Kidney (tissue), 14 donors: ENCODE measurements around the gene DNAAF1. TPM values are rescaled to one million over a fixed set of nuclear protein-coding genes. Genes with fewer than 3 reads are reported as not detected.
"Not testable (repeated sequence)": the region's sequence is repeated elsewhere in the genome, so short reads cannot be mapped to it uniquely, and the experiment has no call there.

Source experiments
- DNase-seq, 5 donors: peaks; one replicate each; pipeline ENCODE4 v3.0.0-alpha.2; 2013 to 2020
- FAIRE-seq: peaks from 2 replicates; lab custom pipeline; 2012; peaks lifted over from hg19 to GRCh38; lab: Jason Lieb, UNC
- H3K27ac ChIP-seq, 2 donors: one replicate each; pipeline ENCODE4 v1.7.0; 2013; ENCODE audit warnings: low read depth in 2 of 2, low read length in 2 of 2, inconsistent platforms in 1 of 2
- H3K27me3 ChIP-seq: one replicate; pipeline ENCODE4 v1.7.1; 2013; ENCODE audit warnings: low read length, inconsistent platforms; ENCODE audit not compliant: control insufficient read depth, insufficient read depth
- H3K36me3 ChIP-seq, 3 donors: one replicate each; pipeline versions ENCODE4 v1.7.0 to v1.7.1; 2013; ENCODE audit warnings: low read length in 3 of 3, control low read depth in 1 of 3, inconsistent platforms in 1 of 3; ENCODE audit not compliant: insufficient read depth in 3 of 3, control insufficient read depth in 2 of 3
- H3K4me1 ChIP-seq, 3 donors: one replicate each; pipeline versions ENCODE4 v1.7.0 to v1.7.1; 2013; ENCODE audit warnings: low read length in 3 of 3, inconsistent platforms in 1 of 3, low read depth in 1 of 3; ENCODE audit not compliant: control insufficient read depth in 2 of 3, insufficient read depth in 2 of 3
- H3K4me3 ChIP-seq, 3 donors: one replicate each; pipeline versions ENCODE4 v1.7.0 to v1.8.1; 2013; ENCODE audit warnings: low read length in 3 of 3, control low read depth in 1 of 3, inconsistent platforms in 1 of 3
- H3K9ac ChIP-seq, 3 donors: one replicate each; pipeline versions ENCODE4 v1.7.0 to v1.7.1; 2013; ENCODE audit warnings: low read length in 3 of 3, control low read depth in 1 of 3, inconsistent platforms in 1 of 3
- H3K9me3 ChIP-seq, 3 donors: one replicate each; pipeline versions ENCODE4 v1.7.0 to v1.7.1; 2013; ENCODE audit warnings: low read length in 3 of 3, control low read depth in 1 of 3, inconsistent platforms in 1 of 3; ENCODE audit not compliant: control insufficient read depth in 2 of 3, insufficient read depth in 1 of 3
- CTCF ChIP-seq: IDR thresholded peaks from 3 replicates; pipeline ENCODE4 v1.5.1; 2012; ENCODE audit warnings: mild to moderate bottlenecking, moderate library complexity, borderline replicate concordance; ENCODE audit not compliant: insufficient read depth; ENCODE audit errors: extremely low read depth
- intact Hi-C: fragments of 100-400 bp; cut with DNase I; formaldehyde crosslinking; loops from one replicate; pipeline ENCODE4 v1.11.1; 2022
- polyA plus RNA-seq: library from polyadenylated mRNA; stranded (reverse); fragments of 350-450 nt; fragmentation: Illumina TruSeq; extraction: RNeasy Lipid Tissue Mini Kit (QIAGEN cat#74804); gene quantifications from one replicate; pipeline ENCODE4 v1.2.3, GENCODE V29; 2014; ENCODE audit warnings: low read depth, low replicate concordance; ENCODE audit not compliant: insufficient read depth
- total RNA-seq: library from RNA; stranded (reverse); fragmentation: NEBNext Ultra II Directional; extraction: Animal tissue kit (Norgen Biotek cat#: 25700); gene quantifications from one replicate; pipeline ENCODE4 v1.2.1, GENCODE V29; 2021
- donor health status: control.
- donor health status: control.
- donor health status: control.
- donor health status: control.
- donor health status: control.
- donor health status: DM: yes; HTN: yes; CAD: no.
- donor health status: Normal renal cell carcinoma (clear cell type).

The DNAAF1 gene
- total and polyA plus RNA-seq, 2 donors from 2014 or later = 2.4 to 4.8 TPM

GRCh38 chr16:84109598-84110335 lies 35.3 kb upstream of the DNAAF1 start:
- no peak overlapping the region for H3K9ac ChIP-seq
- FAIRE-seq = no peak

GRCh38 chr16:84110527-84110926 lies 34.6 kb upstream of the DNAAF1 start:
- DNase-seq = no peak
- Histone ChIP-seq H3K36me3 (peaks cover 0 to 2% (median 0%) of the 10 kb centered on the region in 3 donors), H3K27me3 (no peaks in the 10 kb centered on the region), H3K4me1 (peaks cover 0 to 8% (median 4%) of the 10 kb centered on the region in 3 donors), H3K4me3 (no peak overlapping the region), H3K9me3 (no peaks in the 10 kb centered on the region), H3K27ac (no peak overlapping the region), H3K9ac (no peak overlapping the region)
- no peak for FAIRE-seq
- TF ChIP-seq CTCF = no peak
- intact Hi-C loops = no loop called here

More at GRCh38 chr16:84109598-84110335, 35.3 kb upstream of the DNAAF1 start:
- Histone ChIP-seq H3K27ac (no peak overlapping the region), H3K9me3 (no peaks in the 10 kb centered on the region), H3K4me1 (peaks cover 0 to 7% (median 0%) of the 10 kb centered on the region in 3 donors), H3K4me3 (no peak overlapping the region), H3K36me3 (peaks cover 0 to 2% (median 0%) of the 10 kb centered on the region in 3 donors), H3K27me3 (no peaks in the 10 kb centered on the region)
- intact Hi-C loops = no loop called here
- no peak for DNase-seq
- TF ChIP-seq CTCF = no peak

- Histone ChIP-seq H3K27me3 (no peaks in the 10 kb centered on the region), H3K4me1 (peaks cover 0 to 8% (median 5%) of the 10 kb centered on the region in 3 donors), H3K36me3 (peaks cover 0 to 2% (median 0%) of the 10 kb centered on the region in 3 donors), H3K9ac (no peak overlapping the region), H3K9me3 (no peaks in the 10 kb centered on the region), H3K27ac (no peak overlapping the region), H3K4me3 (no peak overlapping the region)
- FAIRE-seq (no peak), DNase-seq (no peak)
- intact Hi-C loops = no loop called here
- TF ChIP-seq CTCF = no peak
These were observed 33.6 kb upstream of the DNAAF1 start for GRCh38 chr16:84111525-84111924.

GRCh38 chr16:84111949-84112348 lies 33.2 kb upstream of the DNAAF1 start:
- H3K4me1 ChIP-seq, H3K27me3 ChIP-seq, H3K4me3 ChIP-seq, H3K27ac ChIP-seq, H3K9ac ChIP-seq, DNase-seq, intact Hi-C loops, FAIRE-seq, H3K9me3 ChIP-seq, H3K36me3 ChIP-seq: not testable (repeated sequence)
